T-cell (primary cell): ENCODE measurements around the gene DIPK1A. TPM values are rescaled to one million over a fixed set of nuclear protein-coding genes. Genes with fewer than 3 reads are reported as not detected.

Source experiments
- ATAC-seq, 4 experiments: fragments of 200-7000 bp in 3 of 4; fragments of 150-1000 bp in 1 of 4; cut with Tn5 transposase; replicated peaks in 1 of 4; 1 replicate in 3 of 4; 2 replicates in 1 of 4; pipeline ENCODE4 v1.10.0; 2021; ENCODE audit warnings: moderate library complexity in 3 of 4, mild to moderate bottlenecking in 2 of 4, moderate number of reproducible peaks in 1 of 4
- CTCF ChIA-PET, 2 donors: fragments of 300-600 bp; sonication (Branson Sonifier 250); formaldehyde crosslinking; loops; one replicate each; lab custom pipeline; 2022; ENCODE audit warnings: antibody characterized with exemption in 2 of 2; lab: Charles Lee
- POLR2A ChIA-PET, 2 donors: fragments of 300-600 bp; sonication (Branson Sonifier 250); formaldehyde crosslinking; loops; one replicate each; lab custom pipeline; 2022; ENCODE audit warnings: antibody characterized with exemption in 2 of 2; lab: Charles Lee
- DNase-seq, 35 experiments: peaks; one replicate each; pipeline versions ENCODE4 v3.0.0 to v3.0.0-alpha.2; 2013 to 2023
- H3K27ac ChIP-seq: one replicate; pipeline ENCODE4 v1.5.1; 2013; ENCODE audit warnings: low read length
- H3K27me3 ChIP-seq, 2 experiments: replicated peaks in 1 of 2; 1 replicate in 1 of 2; 2 replicates in 1 of 2; pipeline versions ENCODE4 v1.6.1 to v1.7.0; 2013; ENCODE audit warnings: low read length in 1 of 2, mixed read lengths in 1 of 2; ENCODE audit not compliant: control insufficient read depth in 2 of 2, insufficient read depth in 2 of 2; ENCODE audit errors: extremely low read depth in 1 of 2
- H3K36me3 ChIP-seq, 2 donors: 1 replicate in 1 of 2; 2 replicates in 1 of 2; pipeline versions ENCODE4 v1.6.1 to v1.7.0; 2013; ENCODE audit warnings: low read length in 1 of 2; ENCODE audit not compliant: control insufficient read depth in 2 of 2, insufficient read depth in 1 of 2; ENCODE audit errors: extremely low read depth in 1 of 2
- H3K4me1 ChIP-seq, 2 experiments: 1 replicate in 1 of 2; 2 replicates in 1 of 2; pipeline versions ENCODE4 v1.6.1 to v1.7.0; 2013; ENCODE audit warnings: low read length in 2 of 2, mixed read lengths in 1 of 2; ENCODE audit not compliant: insufficient read depth in 2 of 2, control insufficient read depth in 1 of 2; ENCODE audit errors: extremely low read depth in 1 of 2
- H3K4me3 ChIP-seq, 2 donors: 1 replicate in 1 of 2; 2 replicates in 1 of 2; pipeline versions ENCODE4 v1.5.1 to v1.7.0; 2013; ENCODE audit warnings: mild to moderate bottlenecking in 2 of 2, low read length in 1 of 2, moderate library complexity in 1 of 2; ENCODE audit not compliant: control insufficient read depth in 1 of 2; ENCODE audit errors: extremely low read depth in 1 of 2
- H3K9me3 ChIP-seq: 2 replicates; pipeline ENCODE4 v1.7.0; 2013
- H3K27ac Mint-ChIP-seq, 2 donors: one replicate each; pipeline ENCODE4 v1.8.0; 2020 to 2021; ENCODE audit warnings: mild to moderate bottlenecking in 2 of 2, mixed read lengths in 2 of 2
- H3K27me3 Mint-ChIP-seq, 2 donors: one replicate each; pipeline ENCODE4 v1.8.0; 2021 to 2022; ENCODE audit warnings: mixed read lengths in 2 of 2
- H3K36me3 Mint-ChIP-seq: one replicate; pipeline ENCODE4 v1.8.0; 2021; ENCODE audit warnings: mixed read lengths
- H3K4me1 Mint-ChIP-seq, 3 donors: one replicate each; pipeline ENCODE4 v1.8.0; 2020 to 2022; ENCODE audit warnings: mixed read lengths in 3 of 3, mild to moderate bottlenecking in 1 of 3
- H3K4me3 Mint-ChIP-seq, 3 donors: one replicate each; pipeline ENCODE4 v1.8.0; 2020 to 2022; ENCODE audit warnings: mild to moderate bottlenecking in 3 of 3, mixed read lengths in 3 of 3, moderate library complexity in 3 of 3
- H3K9me3 Mint-ChIP-seq, 3 donors: one replicate each; pipeline ENCODE4 v1.8.0; 2020 to 2022; ENCODE audit warnings: mixed read lengths in 3 of 3
- WGBS: methylation state at CpG from one replicate; pipeline ENCODE4 v1.1.5; 2013; ENCODE audit warnings: missing lambda C conversion rate; ENCODE audit not compliant: insufficient coverage; 5-methylcytosine and 5-hydroxymethylcytosine counted together
- total RNA-seq, 35 experiments: library from RNA in 6 of 35; stranded (reverse) in 6 of 35; fragments of 120-200 nt in 1 of 35; gene quantifications; one replicate each; pipeline versions ENCODE4 v1.2.1 to v1.2.4 and lab custom pipeline; 2013 to 2026

Gene DIPK1A
- total RNA-seq, 5 donors from 2014 or later (not counting 1 experiment from before 2014, with no cell fraction given), result 8.9 to 16.0 (median 14.4) TPM

- H3K9me3 Mint-ChIP-seq, result peaks cover 0 to 4% (median 0%) of the 10 kb centered on the region in 3 donors
- H3K27me3 Mint-ChIP-seq, result no peaks in the 10 kb centered on the region
- CTCF ChIA-PET, result interaction anchor here (0.7 to 1.1 kb wide), 3 partner anchors 9 to 121 kb away, joined by 3 to 4 read pairs (median 3); no protein-coding TSS in a partner anchor
- POLR2A ChIA-PET, result no interaction called here
- Histone ChIP-seq H3K4me1 (peaks cover 0 to 19% of the 10 kb centered on the region in 2 experiments), H3K36me3 (peaks cover 0 to 19% of the 10 kb centered on the region in 2 donors), H3K9me3 (no peaks in the 10 kb centered on the region), H3K27me3 (no peaks in the 10 kb centered on the region), H3K4me3 (no peak overlapping the region), H3K27ac (no peak overlapping the region)
- H3K4me3 Mint-ChIP-seq, result no peak overlapping the region
- no peak for DNase-seq
- peaks cover 28% of the 10 kb centered on the region for H3K36me3 Mint-ChIP-seq
- 94% methylated on average over 2 of the region's 2 CpGs for WGBS
- H3K4me1 Mint-ChIP-seq, result peaks cover 33 to 34% (median 33%) of the 10 kb centered on the region in 3 donors
- H3K27ac Mint-ChIP-seq, result no peak overlapping the region
- no peak for ATAC-seq
These were observed 88.5 kb downstream of the DIPK1A start for GRCh38 chr1:92872719-92873118.

- DNase-seq, result no peak
- CTCF ChIA-PET, result interaction anchor here (0.6 to 1.4 kb wide), 3 partner anchors 11 to 124 kb away, joined by 3 to 16 read pairs (median 3); no protein-coding TSS in a partner anchor
- H3K27me3 ChIP-seq, result no peaks in the 10 kb centered on the region
- no peaks in the 10 kb centered on the region for H3K9me3 ChIP-seq
- no peak for ATAC-seq
- H3K36me3 Mint-ChIP-seq, result peaks cover 34% of the 10 kb centered on the region
- POLR2A ChIA-PET, result no interaction called here
- H3K4me3 ChIP-seq, result no peak overlapping the region
- WGBS, result 100% methylated on average over 1 of the region's 2 CpGs
- H3K9me3 Mint-ChIP-seq, result peaks cover 0 to 4% (median 0%) of the 10 kb centered on the region in 3 donors
- no peaks in the 10 kb centered on the region for H3K27me3 Mint-ChIP-seq
- H3K4me1 Mint-ChIP-seq, result peaks cover 17 to 20% (median 20%) of the 10 kb centered on the region in 3 donors
- H3K27ac Mint-ChIP-seq, result peak overlapping the region in 1 of 2 donors; percentile 57
- H3K36me3 ChIP-seq, result peaks cover 0 to 22% of the 10 kb centered on the region in 2 donors
- H3K27ac ChIP-seq, result no peak overlapping the region
- H3K4me3 Mint-ChIP-seq, result no peak overlapping the region
- H3K4me1 ChIP-seq, result peaks cover 0 to 6% of the 10 kb centered on the region in 2 experiments
These were observed 90.7 kb downstream of the DIPK1A start for GRCh38 chr1:92870591-92870990.

DNA sequence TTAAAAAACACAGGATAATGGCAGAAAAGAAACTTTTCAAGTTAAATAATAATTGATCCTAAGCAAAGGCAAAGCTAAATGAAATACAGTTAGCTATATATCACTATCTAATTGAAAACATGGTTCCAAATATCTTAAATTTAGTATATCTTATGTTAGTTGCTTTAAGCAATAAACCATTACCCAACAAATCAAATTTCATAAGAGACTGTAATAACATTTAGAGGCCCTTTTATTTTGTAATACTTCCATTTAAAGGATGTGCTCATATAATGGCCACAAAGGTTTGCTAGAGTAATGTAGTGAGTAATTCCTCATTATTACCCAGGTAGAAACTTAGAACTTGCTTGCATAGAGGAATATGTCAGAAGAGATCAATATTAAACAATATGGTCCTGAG, 97.1 kb downstream of the DIPK1A start:
- no peak overlapping the region for H3K27ac Mint-ChIP-seq
- peaks cover 7% of the 10 kb centered on the region in 2 experiments for H3K4me1 ChIP-seq
- H3K9me3 Mint-ChIP-seq, result no peaks in the 10 kb centered on the region
- H3K4me3 ChIP-seq, result no peak overlapping the region
- DNase-seq, result no peak
- H3K27me3 Mint-ChIP-seq, result no peaks in the 10 kb centered on the region
- peaks cover 0 to 5% of the 10 kb centered on the region in 2 donors for H3K36me3 ChIP-seq
- peaks cover 6% of the 10 kb centered on the region for H3K36me3 Mint-ChIP-seq
- no peak for ATAC-seq
- H3K27ac ChIP-seq, result no peak overlapping the region
- H3K4me3 Mint-ChIP-seq, result no peak overlapping the region
- H3K27me3 ChIP-seq, result no peaks in the 10 kb centered on the region
- POLR2A ChIA-PET, result interaction anchor here (0.6 kb wide), 3 partner anchors 23 to 487 kb away, joined by 3 to 10 read pairs (median 8); no protein-coding TSS in a partner anchor
- H3K4me1 Mint-ChIP-seq, result peaks cover 6 to 13% (median 6%) of the 10 kb centered on the region in 3 donors
- H3K9me3 ChIP-seq, result no peaks in the 10 kb centered on the region
- CTCF ChIA-PET, result interaction anchor here (0.6 to 2.7 kb wide), 4 partner anchors 95 to 981 kb away, joined by 7 to 13 read pairs (median 8); no protein-coding TSS in a partner anchor

DNA sequence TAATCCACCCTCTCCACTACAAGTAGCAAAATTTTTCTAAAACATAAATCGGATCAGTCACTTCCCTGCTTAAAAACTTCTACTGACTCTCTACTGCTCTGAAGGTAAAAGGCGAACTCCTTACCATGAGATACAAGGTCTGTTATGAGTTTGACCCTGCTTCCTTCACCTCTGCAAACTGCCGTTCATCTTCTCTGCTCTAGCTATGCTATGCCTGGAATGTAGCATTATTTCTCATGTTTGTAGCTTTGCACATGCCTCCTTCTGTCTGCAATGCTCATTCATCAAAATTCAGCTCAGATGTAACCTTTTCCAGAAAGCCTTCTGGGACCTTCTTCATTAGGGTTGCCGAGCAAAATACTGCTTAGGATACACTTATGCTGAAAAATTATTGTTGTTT, 98.7 kb downstream of the DIPK1A start:
- POLR2A ChIA-PET, result no interaction called here
- H3K27me3 Mint-ChIP-seq, result no peaks in the 10 kb centered on the region
- no peak for ATAC-seq
- Histone ChIP-seq H3K27ac (no peak overlapping the region), H3K36me3 (peaks cover 0 to 3% of the 10 kb centered on the region in 2 donors), H3K9me3 (no peaks in the 10 kb centered on the region), H3K4me3 (no peak overlapping the region), H3K4me1 (peaks cover 7 to 8% of the 10 kb centered on the region in 2 experiments), H3K27me3 (no peaks in the 10 kb centered on the region)
- CTCF ChIA-PET, result interaction anchor here (0.6 to 2.4 kb wide), 7 partner anchors 20 to 132 kb away, joined by 3 to 13 read pairs (median 3); no protein-coding TSS in a partner anchor
- DNase-seq, result no peak
- H3K27ac Mint-ChIP-seq, result peak overlapping the region; percentile 7 to 64
- H3K36me3 Mint-ChIP-seq, result peaks cover 6% of the 10 kb centered on the region
- WGBS, result 88% methylated on average over 2 of the region's 4 CpGs
- H3K4me3 Mint-ChIP-seq, result no peak overlapping the region
- no peaks in the 10 kb centered on the region for H3K9me3 Mint-ChIP-seq
- peaks cover 12 to 18% (median 15%) of the 10 kb centered on the region in 3 donors for H3K4me1 Mint-ChIP-seq

DNA sequence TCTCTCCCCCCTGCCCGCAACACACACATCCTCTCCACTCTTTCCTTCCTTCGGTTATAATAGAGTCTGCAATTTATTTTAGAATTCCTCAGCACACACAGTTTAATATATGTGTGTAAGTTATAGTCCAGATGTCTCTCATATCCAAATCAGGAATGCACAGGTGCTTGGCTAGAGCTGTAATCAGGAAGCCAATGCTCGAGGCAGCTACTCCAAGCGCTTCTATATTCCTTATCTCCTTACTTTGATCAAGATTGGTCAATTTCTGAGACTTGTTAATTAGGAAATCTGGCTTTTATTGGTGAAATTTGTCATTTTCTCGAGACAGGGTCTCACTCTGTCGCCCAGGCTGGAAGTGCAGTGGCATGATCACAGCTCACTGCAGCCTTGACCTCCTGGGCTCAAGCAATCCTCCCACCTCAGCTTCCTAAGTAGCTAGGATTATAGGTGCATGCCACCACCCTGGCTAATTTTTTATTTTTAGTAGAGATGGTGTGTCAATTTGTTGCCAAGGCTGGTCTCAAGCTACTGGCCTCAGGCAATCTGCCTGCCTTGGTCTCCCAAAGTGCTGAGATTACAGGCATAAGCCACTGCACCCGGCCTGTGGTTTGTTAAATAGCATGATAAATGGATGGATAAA, 101.7 kb downstream of the DIPK1A start:
- Histone ChIP-seq H3K9me3 (no peaks in the 10 kb centered on the region), H3K4me3 (no peak overlapping the region), H3K4me1 (peaks cover 7 to 8% of the 10 kb centered on the region in 2 experiments), H3K27me3 (no peaks in the 10 kb centered on the region), H3K27ac (no peak overlapping the region), H3K36me3 (peaks cover 0 to 3% of the 10 kb centered on the region in 2 donors)
- 86% methylated on average over 1 of the region's 7 CpGs for WGBS
- H3K9me3 Mint-ChIP-seq, result peaks cover 0 to 5% (median 0%) of the 10 kb centered on the region in 3 donors
- no peaks in the 10 kb centered on the region for H3K27me3 Mint-ChIP-seq
- H3K36me3 Mint-ChIP-seq, result peaks cover 3% of the 10 kb centered on the region
- H3K4me1 Mint-ChIP-seq, result peaks cover 15 to 20% (median 17%) of the 10 kb centered on the region in 3 donors
- ChIA-PET CTCF (interaction anchor here (0.6 to 5.1 kb wide), 46 partner anchors 10 to 562 kb away, joined by 3 to 80 read pairs (median 4); partner anchors contain the start of gene DIPK1A (in 2 of the 2)), POLR2A (interaction anchor here in 1 of 2 donors (0.9 to 1.5 kb wide), 2 partner anchors 101 to 103 kb away, joined by 4 to 15 read pairs; no protein-coding TSS in a partner anchor)
- peak in 1 of 35 experiments; percentile 15 for DNase-seq
- ATAC-seq, result peak in 3 of 4 experiments; percentile 20 to 51 (median 22)
- H3K4me3 Mint-ChIP-seq, result peak overlapping the region; percentile 44 to 57 (median 49)
- H3K27ac Mint-ChIP-seq, result peak overlapping the region; percentile 59 to 82
